NT2/D1 (cell line): Measurements from ENCODE around the gene RPAP2.

Experiments used
- YY1 ChIP-seq: IDR thresholded peaks from 2 replicates; pipeline ENCODE4 v1.6.1; 2011; ENCODE audit not compliant: insufficient read length, insufficient read depth
- ZNF274 ChIP-seq: IDR thresholded peaks from 2 replicates; pipeline ENCODE4 v1.6.1; 2011; ENCODE audit warnings: mild to moderate bottlenecking, low read depth, low read length

- TF ChIP-seq YY1 (no peak), ZNF274 (no peak)
Measured at GRCh38 chr1:92315766-92316599, 17.1 kb downstream of the RPAP2 start.
